Measurements from ENCODE around the gene COQ10B.

Gene COQ10B

GRCh38 chr2:197434541-197435513, 18.5 kb upstream of the COQ10B start, which contains the start of gene SF3B1:
Gene SF3B1, minus strand, starts transcription at chr2:197435028. Its CDS starts 29 bp downstream, at chr2:197434999.
- TF ChIP-seq, protein P1, sequence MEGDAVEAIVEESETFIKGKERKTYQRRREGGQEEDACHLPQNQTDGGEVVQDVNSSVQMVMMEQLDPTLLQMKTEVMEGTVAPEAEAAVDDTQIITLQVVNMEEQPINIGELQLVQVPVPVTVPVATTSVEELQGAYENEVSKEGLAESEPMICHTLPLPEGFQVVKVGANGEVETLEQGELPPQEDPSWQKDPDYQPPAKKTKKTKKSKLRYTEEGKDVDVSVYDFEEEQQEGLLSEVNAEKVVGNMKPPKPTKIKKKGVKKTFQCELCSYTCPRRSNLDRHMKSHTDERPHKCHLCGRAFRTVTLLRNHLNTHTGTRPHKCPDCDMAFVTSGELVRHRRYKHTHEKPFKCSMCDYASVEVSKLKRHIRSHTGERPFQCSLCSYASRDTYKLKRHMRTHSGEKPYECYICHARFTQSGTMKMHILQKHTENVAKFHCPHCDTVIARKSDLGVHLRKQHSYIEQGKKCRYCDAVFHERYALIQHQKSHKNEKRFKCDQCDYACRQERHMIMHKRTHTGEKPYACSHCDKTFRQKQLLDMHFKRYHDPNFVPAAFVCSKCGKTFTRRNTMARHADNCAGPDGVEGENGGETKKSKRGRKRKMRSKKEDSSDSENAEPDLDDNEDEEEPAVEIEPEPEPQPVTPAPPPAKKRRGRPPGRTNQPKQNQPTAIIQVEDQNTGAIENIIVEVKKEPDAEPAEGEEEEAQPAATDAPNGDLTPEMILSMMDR (IDR thresholded peaks at IDR 0.05; ENCODE audit: low read depth, low read length, missing control alignments): no peak
- peak within 1 kb of the TSS; percentile 67 for H3K4me3 ChIP-seq (ENCODE audit: low read depth, low read length)
- DNase-seq (ENCODE audit: low read depth): peak; percentile 97

DNA sequence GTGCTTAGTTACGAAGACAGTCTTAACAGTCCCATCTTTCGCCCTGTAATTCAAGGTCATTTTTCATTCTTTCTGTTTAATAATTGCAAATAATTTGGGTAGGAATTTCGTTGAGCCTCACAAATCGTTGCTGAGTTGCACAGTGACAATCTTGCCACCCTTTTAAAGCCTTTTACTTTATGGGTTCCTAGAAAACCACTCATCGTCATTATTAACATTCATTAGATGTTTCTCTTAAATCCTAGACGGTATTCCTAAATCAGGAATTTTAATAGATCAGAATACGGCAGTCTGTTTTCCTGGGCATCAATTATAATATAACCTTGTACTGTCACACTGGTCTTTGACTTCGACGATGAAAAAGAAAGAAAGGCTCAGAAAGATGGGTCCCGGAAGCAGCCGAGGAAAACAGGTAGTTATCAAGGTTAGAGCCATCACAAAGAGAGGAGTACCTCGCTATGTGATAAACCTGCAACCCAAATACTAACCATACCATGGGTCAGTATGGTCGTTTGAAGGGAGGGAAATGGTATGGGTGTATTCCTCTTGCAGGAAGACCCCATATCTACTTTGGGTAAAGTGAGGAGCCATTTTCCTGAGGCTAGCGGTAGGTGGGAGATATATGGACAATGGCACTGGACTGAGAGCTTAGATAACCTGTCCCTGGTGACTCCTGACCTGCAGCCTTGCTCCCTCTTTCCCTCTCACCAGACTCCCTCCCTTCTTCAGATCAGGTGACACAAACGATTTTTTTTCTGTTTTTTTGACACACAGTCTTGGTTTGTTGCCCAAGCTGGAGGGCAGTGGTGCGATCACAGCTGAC, 17.5 kb upstream of the COQ10B start:
- DNase-seq (ENCODE audit: low read depth): no peak
- TF ChIP-seq, protein P1 (IDR thresholded peaks at IDR 0.05; ENCODE audit: low read depth, low read length, missing control alignments): no peak
- H3K4me3 ChIP-seq (ENCODE audit: low read depth, low read length): peak overlapping the region; percentile 67

- no peak overlapping the region for H3K4me3 ChIP-seq (ENCODE audit: low read depth, low read length)
- no peak for DNase-seq (ENCODE audit: low read depth)
- TF ChIP-seq, protein P1 (IDR thresholded peaks at IDR 0.05; ENCODE audit: low read depth, low read length, missing control alignments): no peak
These were observed 16.0 kb upstream of the COQ10B start for GRCh38 chr2:197437380-197437779.

DNA sequence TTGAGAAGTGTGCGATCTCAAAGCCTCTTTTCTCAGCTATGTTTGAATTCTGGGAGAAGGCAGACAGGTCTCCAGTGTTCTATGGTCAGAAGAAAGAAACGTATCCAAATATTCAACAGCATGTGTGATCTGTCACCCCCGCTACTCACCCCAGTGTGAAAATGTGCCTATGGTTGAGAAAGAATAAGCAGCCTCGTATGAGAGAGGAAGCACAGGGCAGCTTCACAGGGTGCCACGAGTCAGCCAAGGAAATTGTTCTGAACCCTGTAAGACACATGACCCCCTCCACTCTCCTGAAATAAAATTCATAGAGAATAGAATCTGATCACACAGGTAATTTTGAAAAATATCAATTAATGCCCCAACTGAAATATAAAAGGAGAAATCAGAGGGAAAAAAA, 10.5 kb upstream of the COQ10B start:
- no peak for DNase-seq (ENCODE audit: low read depth)
- TF ChIP-seq, protein P1 (IDR thresholded peaks at IDR 0.05; ENCODE audit: low read depth, low read length, missing control alignments): no peak
- no peak overlapping the region for H3K4me3 ChIP-seq (ENCODE audit: low read depth, low read length)

DNA sequence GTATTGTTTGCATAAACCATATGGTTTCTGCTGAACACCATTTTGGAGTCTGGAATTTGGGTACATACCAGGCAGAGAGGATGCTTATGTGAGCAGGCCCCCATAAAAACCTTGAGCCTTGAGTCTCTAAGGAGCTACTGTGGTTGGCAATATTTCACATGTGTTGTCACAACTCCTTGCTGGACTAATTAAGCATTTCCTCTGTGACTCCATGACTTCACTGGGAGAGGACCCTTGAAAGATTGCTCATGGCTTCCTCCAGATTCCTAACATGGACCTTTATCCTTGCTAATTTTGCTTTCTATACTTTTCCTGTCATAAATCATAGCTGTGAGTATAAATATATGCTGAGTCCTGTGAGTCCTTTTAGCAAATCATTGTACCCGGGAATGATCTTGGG, 7.6 kb upstream of the COQ10B start:
- DNase-seq (ENCODE audit: low read depth): no peak
- H3K4me3 ChIP-seq (ENCODE audit: low read depth, low read length): no peak overlapping the region
- TF ChIP-seq, protein P1 (IDR thresholded peaks at IDR 0.05; ENCODE audit: low read depth, low read length, missing control alignments): no peak

DNA sequence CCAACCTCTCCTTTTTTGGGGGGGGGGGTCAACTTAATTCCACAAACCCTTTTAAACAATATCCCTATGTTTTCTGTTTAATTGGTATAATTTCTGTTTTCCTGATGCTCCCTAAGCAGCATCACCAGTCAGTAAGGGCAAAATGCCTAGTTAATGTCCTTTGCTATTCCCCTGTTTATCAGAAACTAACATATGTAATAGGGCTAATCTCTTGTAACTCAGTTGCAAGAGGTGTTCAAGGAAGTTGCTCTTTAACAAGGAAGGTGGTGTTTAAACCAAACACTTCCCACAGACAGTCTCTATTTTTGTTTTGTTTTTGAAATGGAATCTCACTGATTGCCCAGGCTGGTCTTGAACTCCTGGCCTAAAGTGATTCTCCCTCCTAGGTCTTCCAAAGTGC, 6.5 kb upstream of the COQ10B start:
- no peak for DNase-seq (ENCODE audit: low read depth)
- TF ChIP-seq, protein P1 (IDR thresholded peaks at IDR 0.05; ENCODE audit: low read depth, low read length, missing control alignments): no peak
- H3K4me3 ChIP-seq (ENCODE audit: low read depth, low read length): no peak overlapping the region
